Endothelial cell of umbilical vein (primary cell): ENCODE measurements around the gene LENG9. TPM values are rescaled to one million over a fixed set of nuclear protein-coding genes. Genes with fewer than 3 reads are reported as not detected.
A peak's percentile ranks its signal among the peaks of the same experiment; 100 is the strongest.

ENCODE experiments used
- BruUV-seq: library from RNA; stranded (reverse); fragments of 400-500 nt; replicated peaks from 2 replicates; lab custom pipeline; 2021; lab: Mats Ljungman, UMichigan
- CTCF ChIA-PET: fragments of 300-600, 350-600 bp; sonication (Branson Sonifier 250); formaldehyde crosslinking; loops from one replicate; lab custom pipeline; 2021; ENCODE audit warnings: antibody characterized with exemption, inconsistent platforms; lab: Charles Lee
- POLR2A ChIA-PET: fragments of 300-600, 350-600 bp; sonication (Branson Sonifier 250); formaldehyde crosslinking; loops from one replicate; lab custom pipeline; 2021; ENCODE audit warnings: antibody characterized with exemption, inconsistent platforms; lab: Charles Lee
- DNase-seq: peaks from one replicate; pipeline ENCODE4 v3.0.0-alpha.2; 2011; ENCODE audit warnings: low read depth, low spot score
- FAIRE-seq: peaks from 2 replicates; lab custom pipeline; 2011; peaks lifted over from hg19 to GRCh38; lab: Jason Lieb, UNC
- H2AFZ ChIP-seq: 2 replicates; pipeline ENCODE4 v1.6.0; 2012; ENCODE audit warnings: low read depth, low read length, control low read depth, inconsistent platforms
- H3K27ac ChIP-seq: 2 replicates; pipeline ENCODE4 v1.5.1; 2011; ENCODE audit warnings: low read depth, mild to moderate bottlenecking, control low read depth, low read length, moderate library complexity; ENCODE audit not compliant: insufficient read depth
- H3K27me3 ChIP-seq, 2 experiments: 2 replicates each; pipeline versions ENCODE4 v1.6.0 to v1.6.1; 2011; ENCODE audit warnings: low read length in 2 of 2, mixed read lengths in 1 of 2; ENCODE audit not compliant: control insufficient read depth in 2 of 2, insufficient read depth in 2 of 2
- H3K36me3 ChIP-seq, 2 experiments: 2 replicates in 1 of 2; 3 replicates in 1 of 2; pipeline ENCODE4 v1.5.1; 2011; ENCODE audit warnings: low read length in 2 of 2, mild to moderate bottlenecking in 1 of 2, moderate library complexity in 1 of 2; ENCODE audit not compliant: control insufficient read depth in 2 of 2, insufficient read depth in 2 of 2; ENCODE audit errors: extremely low read depth in 1 of 2
- H3K4me1 ChIP-seq: 3 replicates; pipeline ENCODE4 v1.5.1; 2011; ENCODE audit warnings: mild to moderate bottlenecking, low read length; ENCODE audit not compliant: control insufficient read depth, insufficient read depth; ENCODE audit errors: extremely low read depth
- H3K4me2 ChIP-seq: 2 replicates; pipeline ENCODE4 v1.6.1; 2011; ENCODE audit warnings: low read length, control low read depth, mixed read lengths; ENCODE audit not compliant: insufficient read depth
- H3K4me3 ChIP-seq, 3 experiments: fragments of 200-600 bp in 1 of 3; sonication (generic), shearing (Covaris generic) in 1 of 3; replicated peaks in 1 of 3; 2 replicates each; pipeline ENCODE4 v1.5.1; 2011 to 2016; ENCODE audit warnings: control low read depth in 3 of 3, low read length in 3 of 3, mild to moderate bottlenecking in 2 of 3, inconsistent platforms in 1 of 3, low read depth in 1 of 3, moderate library complexity in 1 of 3; ENCODE audit not compliant: insufficient read depth in 1 of 3
- H3K79me2 ChIP-seq: 2 replicates; pipeline ENCODE4 v1.6.0; 2012; ENCODE audit warnings: low read length, inconsistent platforms; ENCODE audit not compliant: control insufficient read depth, insufficient read depth
- H3K9ac ChIP-seq: replicated peaks from 2 replicates; pipeline ENCODE3; 2011; ENCODE audit warnings: low read length, control low read depth; ENCODE audit not compliant: insufficient read depth; ENCODE audit errors: extremely low read depth
- H3K9me1 ChIP-seq: replicated peaks from 3 replicates; pipeline ENCODE4 v1.6.0; 2011; ENCODE audit warnings: mild to moderate bottlenecking, low read length; ENCODE audit not compliant: control insufficient read depth, insufficient read depth; ENCODE audit errors: extremely low read depth
- H3K9me3 ChIP-seq: replicated peaks from 2 replicates; pipeline ENCODE4 v1.5.1; 2012; ENCODE audit warnings: low read length, inconsistent platforms; ENCODE audit not compliant: control insufficient read depth, insufficient read depth
- H4K20me1 ChIP-seq: replicated peaks from 2 replicates; pipeline ENCODE3; 2011; ENCODE audit warnings: mild to moderate bottlenecking, low read length; ENCODE audit not compliant: control insufficient read depth, insufficient read depth; ENCODE audit errors: extremely low read depth
- EZH2 ChIP-seq: IDR thresholded peaks from 2 replicates; pipeline ENCODE4 v1.6.1; 2012; ENCODE audit warnings: borderline replicate concordance, low read depth, mild to moderate bottlenecking, moderate library complexity, low read length, inconsistent platforms; ENCODE audit not compliant: severe bottlenecking
- FOS ChIP-seq: IDR thresholded peaks from 2 replicates; pipeline ENCODE4 v1.6.1; 2011; ENCODE audit warnings: mild to moderate bottlenecking, low read length, moderate library complexity, borderline replicate concordance; ENCODE audit not compliant: insufficient read depth
- GATA2 ChIP-seq: IDR thresholded peaks from 2 replicates; pipeline ENCODE4 v1.7.0; 2011; ENCODE audit warnings: low read depth, mild to moderate bottlenecking, moderate library complexity, mixed read lengths, low read length; ENCODE audit not compliant: insufficient read length, insufficient read depth
- POLR2A ChIP-seq: IDR thresholded peaks from 2 replicates; pipeline ENCODE4 v1.6.1; 2012; ENCODE audit warnings: low read depth, mild to moderate bottlenecking, control low read depth, low read length
- POLR2AphosphoS5 ChIP-seq: IDR thresholded peaks from 2 replicates; pipeline ENCODE4 v1.6.1; 2012; ENCODE audit warnings: low read depth, mild to moderate bottlenecking, control low read depth, low read length, moderate library complexity; ENCODE audit not compliant: insufficient read depth
- dilution Hi-C: fragments of 300-500 bp; cut with MboI; formaldehyde crosslinking; loops from one replicate; pipeline ENCODE4 v1.15.0; 2019; ENCODE audit warnings: low sequenced_read_pairs; ENCODE audit not compliant: extremely low pct_ligation_motif_present
- intact Hi-C: fragments of 100-400 bp; cut with micrococcal nuclease; formaldehyde crosslinking; loops from one replicate; pipeline ENCODE4 v1.10.0; 2022
- polyA plus RNA-seq, 4 experiments: library from polyadenylated mRNA; depleted of rRNA in 3 of 4; stranded (reverse) in 3 of 4; unstranded in 1 of 4; fragments of >200 nt; gene quantifications; 2 replicates each; pipeline versions ENCODE4 v1.2.1 to v1.2.3, GENCODE V29; 2011 to 2012; ENCODE audit warnings: missing spikeins in 1 of 4
- total RNA-seq: library from RNA; stranded (reverse); gene quantifications from 2 replicates; pipeline ENCODE4 v1.2.3, GENCODE V29; 2021

Gene LENG9
- total and polyA plus RNA-seq, 2 donors (not counting 3 experiments of a cell fraction or from before 2014, with no cell fraction given), result 0.97 to 2.8 TPM

DNA sequence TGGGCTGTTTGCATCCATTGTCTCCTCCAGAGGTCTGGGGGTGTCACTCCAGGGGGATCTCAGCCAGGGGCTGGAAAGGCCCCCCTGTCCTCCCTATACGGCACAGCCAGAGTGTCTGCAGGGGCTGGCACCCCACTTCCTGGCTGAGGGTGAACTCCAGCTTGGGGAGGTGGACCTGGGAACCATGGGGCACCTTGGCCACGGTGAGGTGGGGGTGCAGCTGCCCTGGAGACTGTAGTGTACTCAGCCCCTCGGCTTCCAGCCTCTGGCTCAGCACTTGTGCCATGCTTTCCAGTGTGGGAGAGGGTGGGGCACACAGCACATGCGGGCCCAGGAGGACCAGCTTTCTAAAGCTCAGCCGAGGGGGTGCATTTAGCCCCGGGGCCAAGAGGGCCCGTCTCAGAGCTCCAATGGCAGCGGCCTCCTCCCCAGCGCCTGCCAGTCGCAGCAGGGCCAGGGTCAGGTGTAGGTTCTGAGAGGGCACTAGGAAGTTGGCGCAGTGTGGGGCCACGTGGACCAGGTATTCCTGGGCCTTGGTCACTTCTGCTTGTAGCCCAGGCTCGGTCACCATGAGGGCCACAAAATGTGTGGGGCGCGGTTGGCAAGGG is 1.4 kb downstream of the LENG9 start:
- FAIRE-seq, result no peak
- Histone ChIP-seq H3K79me2 (peaks cover 31% of the 10 kb centered on the region), H3K9ac (peak overlapping the region; percentile 79), H3K9me3 (no peaks in the 10 kb centered on the region), H3K9me1 (no peaks in the 10 kb centered on the region), H4K20me1 (no peaks in the 10 kb centered on the region), H3K4me2 (peak overlapping the region; percentile 75), H3K4me1 (peaks cover 29% of the 10 kb centered on the region), H3K27me3 (no peaks in the 10 kb centered on the region), H3K27ac (peak overlapping the region; percentile 85), H3K36me3 (peaks cover 11 to 38% of the 10 kb centered on the region in 2 experiments), H3K4me3 (peak overlapping the region in 1 of 3 experiments; percentile 46), H2AFZ (no peak overlapping the region)
- DNase-seq, result peak; percentile 19
- POLR2A ChIA-PET, result interaction anchor here (0.6 to 2.4 kb wide), 3 partner anchors 9 to 13 kb away, joined by 3 to 11 read pairs (median 4); partner anchors contain the start of genes CDC42EP5 and LENG8
- intact Hi-C loops (loop anchor here (2.0 to 10.0 kb wide), 6 partner anchors 271 to 1193 kb away; partner anchors contain the start of genes MYADM, PPP1R12C, RDH13 and TSEN34), dilution Hi-C loops (no loop called here)
- TF ChIP-seq FOS, result no peak
- no TSS peak for BruUV-seq
- CTCF ChIA-PET, result interaction anchor here (1.0 to 2.4 kb wide), 6 partner anchors 11 to 23 kb away, joined by 3 to 21 read pairs (median 5); partner anchors contain the start of genes CDC42EP5 and LENG8

DNA sequence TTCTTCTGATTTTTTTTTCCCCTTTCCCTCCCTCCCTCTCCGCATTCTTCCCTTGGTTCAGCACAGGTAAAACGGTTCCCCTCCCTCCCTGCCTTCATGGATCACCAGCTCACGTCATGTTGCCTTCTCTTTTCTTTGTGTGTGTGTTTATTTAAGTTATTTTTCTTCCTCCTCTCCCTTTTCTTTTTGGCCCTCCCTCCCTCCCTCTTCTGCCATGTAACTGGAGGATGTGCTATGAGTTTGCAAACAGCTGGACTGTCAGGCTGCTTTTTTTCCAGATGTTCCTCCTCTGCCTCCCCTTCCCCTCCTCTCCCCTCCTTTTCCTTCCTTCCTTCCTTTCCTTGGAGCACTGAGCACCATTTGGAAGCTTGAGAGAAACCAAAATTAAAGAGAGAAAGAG is 2.0 kb downstream of the LENG9 start:
- BruUV-seq, result no TSS peak
- ChIA-PET POLR2A (interaction anchor here (0.6 to 2.4 kb wide), 3 partner anchors 8 to 13 kb away, joined by 3 to 11 read pairs (median 4); partner anchors contain the start of genes CDC42EP5 and LENG8), CTCF (interaction anchor here (1.0 to 2.4 kb wide), 5 partner anchors 11 to 23 kb away, joined by 3 to 21 read pairs (median 5); partner anchors contain the start of genes CDC42EP5 and LENG8)
- Histone ChIP-seq H3K9me1 (no peaks in the 10 kb centered on the region), H3K4me1 (peaks cover 29% of the 10 kb centered on the region), H3K4me2 (peak overlapping the region; percentile 32), H3K9ac (no peak overlapping the region), H3K27me3 (no peaks in the 10 kb centered on the region), H3K36me3 (peaks cover 16 to 43% of the 10 kb centered on the region in 2 experiments), H4K20me1 (no peaks in the 10 kb centered on the region), H3K9me3 (no peaks in the 10 kb centered on the region), H3K79me2 (peaks cover 37% of the 10 kb centered on the region), H3K27ac (peak overlapping the region; percentile 85), H3K4me3 (no peak overlapping the region), H2AFZ (no peak overlapping the region)
- intact Hi-C loops (loop anchor here (2.0 to 10.0 kb wide), 6 partner anchors 271 to 1193 kb away; partner anchors contain the start of genes MYADM, PPP1R12C, RDH13 and TSEN34), dilution Hi-C loops (no loop called here)
- TF ChIP-seq POLR2A (no peak), GATA2 (no peak), EZH2 (no peak), POLR2AphosphoS5 (peak; percentile 13)
- peak; percentile 59 for FAIRE-seq
- DNase-seq, result peak; percentile 17
